CD14-positive monocyte (primary cell): ENCODE results near the gene HAUS6. TPM values are rescaled to one million over a fixed set of nuclear protein-coding genes. Genes with fewer than 3 reads are reported as not detected.

Source experiments
- DNase-seq, 3 donors: peaks; one replicate each; pipeline ENCODE4 v3.0.0-alpha.2; 2011 to 2022
- H2AFZ ChIP-seq: 2 replicates; pipeline ENCODE4 v1.6.0; 2012; ENCODE audit warnings: mild to moderate bottlenecking, low read depth, low read length, inconsistent platforms; ENCODE audit not compliant: insufficient read depth, poor library complexity, severe bottlenecking
- H3K27ac ChIP-seq, 2 donors: 1 replicate in 1 of 2; 2 replicates in 1 of 2; pipeline ENCODE4 v1.5.1; 2012 to 2013; ENCODE audit warnings: low read length in 2 of 2, control low read depth in 1 of 2, inconsistent platforms in 1 of 2, low read depth in 1 of 2, mild to moderate bottlenecking in 1 of 2
- H3K27me3 ChIP-seq, 2 donors: one replicate each; pipeline versions ENCODE4 v1.6.0 to v1.6.1; 2011 to 2013; ENCODE audit warnings: low read length in 2 of 2; ENCODE audit not compliant: control insufficient read depth in 2 of 2, insufficient read depth in 2 of 2
- H3K36me3 ChIP-seq, 2 donors: replicated peaks in 1 of 2; 1 replicate in 1 of 2; 2 replicates in 1 of 2; pipeline versions ENCODE4 v1.5.1 to v1.6.1; 2012 to 2013; ENCODE audit warnings: low read length in 2 of 2, control low read depth in 1 of 2, inconsistent platforms in 1 of 2, mild to moderate bottlenecking in 1 of 2; ENCODE audit not compliant: insufficient read depth in 2 of 2, control insufficient read depth in 1 of 2
- H3K4me1 ChIP-seq, 2 donors: 1 replicate in 1 of 2; 2 replicates in 1 of 2; pipeline versions ENCODE4 v1.5.1 to v1.6.1; 2012 to 2013; ENCODE audit warnings: low read length in 2 of 2, control low read depth in 1 of 2, inconsistent platforms in 1 of 2, mild to moderate bottlenecking in 1 of 2, moderate library complexity in 1 of 2; ENCODE audit not compliant: insufficient read depth in 2 of 2, control insufficient read depth in 1 of 2
- H3K4me2 ChIP-seq: replicated peaks from 2 replicates; pipeline ENCODE3; 2012; ENCODE audit warnings: low read length, moderate library complexity, mild to moderate bottlenecking; ENCODE audit not compliant: poor library complexity, severe bottlenecking; ENCODE audit errors: extremely low read depth
- H3K4me3 ChIP-seq, 3 experiments: fragments of 200-600 bp in 1 of 3; sonication (generic) in 1 of 3; replicated peaks in 1 of 3; 1 replicate in 2 of 3; 2 replicates in 1 of 3; pipeline ENCODE4 v1.5.1; 2011 to 2013; ENCODE audit warnings: low read length in 3 of 3, mild to moderate bottlenecking in 3 of 3, control low read depth in 2 of 3, low read depth in 2 of 3, inconsistent platforms in 1 of 3, moderate library complexity in 1 of 3
- H3K79me2 ChIP-seq: 2 replicates; pipeline ENCODE4 v1.6.0; 2012; ENCODE audit warnings: mild to moderate bottlenecking, control low read depth, inconsistent platforms, low read length, moderate library complexity; ENCODE audit not compliant: insufficient read depth
- H3K9ac ChIP-seq: 2 replicates; pipeline ENCODE4 v1.6.0; 2017; ENCODE audit warnings: low read length, mild to moderate bottlenecking; ENCODE audit not compliant: insufficient read depth, poor library complexity, severe bottlenecking
- H3K9me3 ChIP-seq, 2 donors: replicated peaks in 1 of 2; 1 replicate in 1 of 2; 2 replicates in 1 of 2; pipeline versions ENCODE4 v1.5.1 to v1.6.1; 2012 to 2013; ENCODE audit warnings: low read length in 2 of 2, control low read depth in 1 of 2; ENCODE audit not compliant: control insufficient read depth in 1 of 2, insufficient read depth in 1 of 2
- H4K20me1 ChIP-seq: 2 replicates; pipeline ENCODE4 v1.6.0; 2012; ENCODE audit warnings: mild to moderate bottlenecking, low read length, control low read depth, moderate library complexity; ENCODE audit not compliant: insufficient read depth
- H3K27ac Mint-ChIP-seq, 7 donors: one replicate each; pipeline ENCODE4 v1.8.0; 2020; ENCODE audit warnings: mild to moderate bottlenecking in 7 of 7, mixed read lengths in 7 of 7, moderate library complexity in 6 of 7, inconsistent platforms in 2 of 7
- H3K27me3 Mint-ChIP-seq, 3 donors: one replicate each; pipeline ENCODE4 v1.8.0; 2021 to 2022; ENCODE audit warnings: low read depth in 3 of 3, mild to moderate bottlenecking in 3 of 3, mixed read lengths in 3 of 3, moderate library complexity in 3 of 3, inconsistent platforms in 1 of 3
- H3K36me3 Mint-ChIP-seq, 2 donors: one replicate each; pipeline ENCODE4 v1.8.0; 2020; ENCODE audit warnings: mixed read lengths in 2 of 2, inconsistent platforms in 1 of 2, mild to moderate bottlenecking in 1 of 2
- H3K4me1 Mint-ChIP-seq: one replicate; pipeline ENCODE4 v1.8.0; 2020; ENCODE audit warnings: mild to moderate bottlenecking, mixed read lengths
- H3K4me3 Mint-ChIP-seq, 2 donors: one replicate each; pipeline ENCODE4 v1.8.0; 2020; ENCODE audit warnings: mild to moderate bottlenecking in 2 of 2, mixed read lengths in 2 of 2, moderate library complexity in 1 of 2
- H3K9me3 Mint-ChIP-seq, 7 donors: one replicate each; pipeline ENCODE4 v1.8.0; 2020 to 2022; ENCODE audit warnings: mixed read lengths in 7 of 7, mild to moderate bottlenecking in 6 of 7, moderate library complexity in 6 of 7, inconsistent platforms in 2 of 7
- WGBS: methylation state at CpG from one replicate; pipeline ENCODE4 v1.1.5; 2013; ENCODE audit warnings: missing lambda C conversion rate; ENCODE audit not compliant: insufficient coverage; 5-methylcytosine and 5-hydroxymethylcytosine counted together
- intact Hi-C, 2 donors: fragments of 100-400 bp; cut with micrococcal nuclease; formaldehyde crosslinking; loops; one replicate each; pipeline versions ENCODE4 v1.15.0 to v1.15.1; 2023
- polyA plus RNA-seq, 3 donors: library from polyadenylated mRNA; depleted of rRNA in 1 of 3; unstranded in 2 of 3; stranded (reverse) in 1 of 3; fragments of 300-500 nt in 2 of 3; fragments of >200 nt in 1 of 3; fragmentation: Illumina TruSeq in 2 of 3; gene quantifications; 1 replicate in 2 of 3; 2 replicates in 1 of 3; pipeline ENCODE4 v1.2.3, GENCODE V29; 2012 to 2021
- TF ChIP-seq, protein P1 (sequence below): fragments of 200-600 bp; IDR thresholded peaks from one replicate; pipeline ENCODE4 v1.8.0; 2022; ENCODE audit warnings: antibody characterized with exemption, mild to moderate bottlenecking

The HAUS6 gene
- polyA plus RNA-seq, 3 donors, result 1.3 to 4.1 (median 2.3) TPM

DNA sequence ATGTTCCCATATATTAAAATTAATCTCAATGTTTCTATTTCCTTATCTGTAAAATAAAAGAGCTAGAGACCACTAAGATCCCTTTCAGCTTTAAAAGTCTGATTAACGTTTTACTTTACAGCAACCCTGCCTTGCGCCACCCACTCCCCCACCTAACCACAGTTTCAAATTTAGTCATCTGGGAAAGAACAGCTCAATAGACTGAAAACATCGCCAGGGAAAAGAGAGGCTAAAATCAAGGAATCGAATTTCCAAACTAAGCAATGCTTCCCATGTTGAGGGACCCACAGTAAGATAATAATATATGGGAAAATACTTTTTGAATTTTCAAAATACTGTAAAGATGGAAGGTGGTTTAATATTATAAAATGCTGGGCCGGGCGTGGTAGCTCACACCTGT lies 76.3 kb downstream of the HAUS6 start:
- no peak overlapping the region for H3K4me3 Mint-ChIP-seq
- DNase-seq, result no peak
- Histone ChIP-seq H3K9ac (no peak overlapping the region), H3K27ac (no peak overlapping the region), H3K4me1 (no peaks in the 10 kb centered on the region), H3K79me2 (no peaks in the 10 kb centered on the region), H4K20me1 (no peaks in the 10 kb centered on the region), H3K4me2 (no peak overlapping the region), H2AFZ (no peak overlapping the region), H3K4me3 (no peak overlapping the region), H3K36me3 (no peaks in the 10 kb centered on the region), H3K27me3 (peaks cover 0 to 3% of the 10 kb centered on the region in 2 donors), H3K9me3 (peaks cover 0 to 6% of the 10 kb centered on the region in 2 donors)
- peaks cover 0 to 6% (median 4%) of the 10 kb centered on the region in 7 donors for H3K9me3 Mint-ChIP-seq
- H3K4me1 Mint-ChIP-seq, result peaks cover under 1% of the 10 kb centered on the region
- TF ChIP-seq, protein P1, sequence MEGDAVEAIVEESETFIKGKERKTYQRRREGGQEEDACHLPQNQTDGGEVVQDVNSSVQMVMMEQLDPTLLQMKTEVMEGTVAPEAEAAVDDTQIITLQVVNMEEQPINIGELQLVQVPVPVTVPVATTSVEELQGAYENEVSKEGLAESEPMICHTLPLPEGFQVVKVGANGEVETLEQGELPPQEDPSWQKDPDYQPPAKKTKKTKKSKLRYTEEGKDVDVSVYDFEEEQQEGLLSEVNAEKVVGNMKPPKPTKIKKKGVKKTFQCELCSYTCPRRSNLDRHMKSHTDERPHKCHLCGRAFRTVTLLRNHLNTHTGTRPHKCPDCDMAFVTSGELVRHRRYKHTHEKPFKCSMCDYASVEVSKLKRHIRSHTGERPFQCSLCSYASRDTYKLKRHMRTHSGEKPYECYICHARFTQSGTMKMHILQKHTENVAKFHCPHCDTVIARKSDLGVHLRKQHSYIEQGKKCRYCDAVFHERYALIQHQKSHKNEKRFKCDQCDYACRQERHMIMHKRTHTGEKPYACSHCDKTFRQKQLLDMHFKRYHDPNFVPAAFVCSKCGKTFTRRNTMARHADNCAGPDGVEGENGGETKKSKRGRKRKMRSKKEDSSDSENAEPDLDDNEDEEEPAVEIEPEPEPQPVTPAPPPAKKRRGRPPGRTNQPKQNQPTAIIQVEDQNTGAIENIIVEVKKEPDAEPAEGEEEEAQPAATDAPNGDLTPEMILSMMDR, result no peak
- 40% methylated on average over 1 of the region's 6 CpGs for WGBS
- intact Hi-C loops, result loop anchor here in 1 of 2 donors (10.0 kb wide), 1 partner anchor 772 kb away; no protein-coding TSS in a partner anchor
- no peaks in the 10 kb centered on the region for H3K36me3 Mint-ChIP-seq
- H3K27ac Mint-ChIP-seq, result no peak overlapping the region
- peaks cover 1 to 2% (median 1%) of the 10 kb centered on the region in 3 donors for H3K27me3 Mint-ChIP-seq

DNA sequence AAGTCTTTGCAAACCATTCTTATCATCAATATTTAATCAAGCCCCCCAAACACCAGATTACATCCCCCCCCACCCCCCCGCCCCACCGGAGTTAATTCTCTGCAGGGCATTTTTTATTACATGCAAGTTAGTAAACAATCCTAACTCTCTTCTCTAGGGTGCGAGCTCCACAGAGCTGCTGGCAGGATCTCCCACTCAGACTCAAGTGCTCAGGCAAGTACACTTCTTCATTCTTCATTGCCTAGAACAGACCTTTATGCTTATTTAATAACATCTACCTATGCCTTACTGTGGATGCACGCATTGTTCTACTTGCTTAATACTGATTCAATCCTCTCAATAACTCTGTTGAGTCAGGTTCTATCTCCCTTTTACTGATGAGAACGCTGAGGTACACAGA lies 79.6 kb downstream of the HAUS6 start:
- intact Hi-C loops, result loop anchor here in 1 of 2 donors (10.0 kb wide), 1 partner anchor 768 kb away; no protein-coding TSS in a partner anchor
- Histone ChIP-seq H4K20me1 (no peaks in the 10 kb centered on the region), H2AFZ (no peak overlapping the region), H3K79me2 (no peaks in the 10 kb centered on the region), H3K9me3 (peaks cover 0 to 6% of the 10 kb centered on the region in 2 donors), H3K27ac (no peak overlapping the region), H3K9ac (no peak overlapping the region), H3K27me3 (peaks cover 0 to 3% of the 10 kb centered on the region in 2 donors), H3K36me3 (no peaks in the 10 kb centered on the region), H3K4me2 (no peak overlapping the region), H3K4me3 (no peak overlapping the region), H3K4me1 (no peaks in the 10 kb centered on the region)
- 100% methylated on average over 1 of the region's 5 CpGs for WGBS
- TF ChIP-seq, protein P1, result no peak
- peaks cover 1% of the 10 kb centered on the region for H3K4me1 Mint-ChIP-seq
- H3K9me3 Mint-ChIP-seq, result peaks cover 0 to 6% (median 4%) of the 10 kb centered on the region in 7 donors
- H3K27me3 Mint-ChIP-seq, result peaks cover 1 to 3% (median 2%) of the 10 kb centered on the region in 3 donors
- H3K36me3 Mint-ChIP-seq, result no peaks in the 10 kb centered on the region
- DNase-seq, result no peak
- no peak overlapping the region for H3K4me3 Mint-ChIP-seq
- no peak overlapping the region for H3K27ac Mint-ChIP-seq
